Activated gamma-delta T cell treated with Interleukin-2 at 50 U/mL for 16 hours (primary cell): Measurements from ENCODE around the gene BHLHE23.

ENCODE experiments used
- DNase-seq: peaks from one replicate; pipeline ENCODE4 v3.0.0-alpha.2; 2020

The BHLHE23 gene

DNA sequence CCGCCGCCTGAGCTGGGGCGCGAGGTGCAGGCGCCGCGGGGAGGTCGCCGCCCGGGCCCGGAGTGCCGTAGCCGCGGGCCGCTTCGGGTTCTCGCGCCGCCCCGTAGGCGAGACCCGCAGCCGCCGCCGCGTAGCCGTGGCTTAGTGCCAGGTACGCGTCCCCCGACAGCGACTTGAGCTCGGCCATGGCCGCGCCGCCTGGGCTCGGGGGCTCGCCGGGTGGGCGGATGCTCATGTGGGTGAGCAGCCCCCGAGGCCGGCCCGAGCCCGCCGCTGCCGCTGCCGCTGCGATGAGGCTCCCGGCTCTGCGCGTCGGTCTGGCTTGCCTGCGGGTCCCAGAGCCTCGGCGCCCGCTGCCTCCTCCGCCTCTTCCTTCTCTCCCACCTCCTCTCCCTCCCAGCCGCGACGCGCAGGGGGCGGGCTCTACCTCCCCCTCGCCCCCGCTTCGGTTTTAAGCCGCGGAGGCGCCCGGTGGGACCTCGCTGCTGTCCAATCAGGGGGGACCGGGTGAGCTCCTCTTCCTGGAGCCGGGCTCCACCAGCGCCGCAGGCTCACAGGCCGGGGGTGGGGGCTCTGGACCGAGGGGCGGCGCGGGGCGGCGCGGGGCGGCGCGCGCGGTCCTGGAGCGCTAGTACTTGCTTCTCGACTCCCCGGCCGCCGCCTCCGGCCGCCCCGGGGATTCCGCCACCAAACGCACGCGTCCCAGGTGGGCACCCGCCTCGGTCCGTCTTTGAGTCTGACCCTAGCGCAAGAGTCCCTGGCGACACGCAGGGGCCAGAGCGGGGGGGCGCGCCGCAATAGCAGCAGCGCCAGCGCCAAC, at the start of gene BHLHE23:
BHLHE23 (minus strand) TSS at position 425 of the 820 bp plus-strand sequence; CDS start at position 235, 190 bp downstream.
- no peak for DNase-seq

DNA sequence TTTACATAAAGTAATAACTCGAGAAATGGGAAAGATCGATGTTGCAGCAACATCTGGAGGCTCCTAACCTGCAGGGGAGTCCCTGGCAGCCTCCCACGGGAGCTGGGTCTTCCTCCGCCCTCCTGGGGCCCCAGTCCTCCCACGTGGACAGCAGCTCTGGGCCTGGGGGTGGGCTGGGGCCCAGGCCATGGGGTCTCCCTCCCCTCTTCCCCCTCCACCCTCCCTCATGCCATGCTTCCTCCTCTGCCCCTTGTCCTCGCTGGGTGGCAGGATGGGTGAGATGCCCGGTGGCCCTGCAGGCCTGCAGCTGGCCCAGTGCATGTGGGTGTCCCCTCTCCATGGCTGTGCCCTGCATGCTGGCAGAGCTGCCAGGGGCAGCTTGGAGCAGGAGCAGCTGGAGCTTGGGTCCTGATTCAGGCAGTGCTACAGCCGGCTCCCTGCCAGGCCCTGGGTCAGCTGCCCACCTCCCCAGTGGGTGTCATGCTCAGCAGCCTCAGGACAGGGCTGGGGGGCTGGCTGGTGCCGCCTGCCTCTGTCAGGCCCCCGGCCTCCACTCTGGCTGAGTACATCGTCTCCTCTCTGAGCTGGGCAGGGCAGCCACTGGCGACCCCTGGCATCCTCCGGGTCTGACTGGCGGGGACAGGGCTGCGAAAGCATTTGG, 48.9 kb upstream of the BHLHE23 start:
- no peak for DNase-seq

DNA sequence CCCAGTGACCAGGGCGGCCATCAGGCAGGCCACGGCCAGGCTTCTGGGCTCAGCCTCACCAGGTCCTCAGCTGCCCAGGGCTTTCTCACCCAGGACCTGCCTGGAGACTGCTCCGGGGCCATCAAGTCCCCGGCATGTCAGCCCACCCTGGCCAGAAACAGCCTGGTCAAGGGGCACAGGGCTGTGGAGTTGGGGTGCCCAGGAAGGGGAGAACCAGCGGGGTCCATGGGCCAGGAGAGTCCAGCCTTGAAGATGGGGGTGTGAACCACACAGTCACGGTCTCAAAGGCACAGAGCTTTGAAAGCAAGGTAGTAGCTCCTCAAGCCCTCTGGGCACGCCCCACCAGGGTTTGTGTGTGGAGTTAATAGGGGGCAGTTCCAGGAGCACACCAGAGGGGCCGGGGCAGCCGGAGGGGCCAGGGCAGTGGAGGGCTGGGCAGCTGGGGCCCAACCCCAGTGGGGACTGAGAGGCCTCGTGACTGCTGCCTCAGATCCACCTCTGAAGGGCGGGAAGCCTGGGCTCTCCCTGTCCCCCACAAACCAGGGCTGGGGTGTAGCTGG, 48.0 kb upstream of the BHLHE23 start:
- no peak for DNase-seq

DNA sequence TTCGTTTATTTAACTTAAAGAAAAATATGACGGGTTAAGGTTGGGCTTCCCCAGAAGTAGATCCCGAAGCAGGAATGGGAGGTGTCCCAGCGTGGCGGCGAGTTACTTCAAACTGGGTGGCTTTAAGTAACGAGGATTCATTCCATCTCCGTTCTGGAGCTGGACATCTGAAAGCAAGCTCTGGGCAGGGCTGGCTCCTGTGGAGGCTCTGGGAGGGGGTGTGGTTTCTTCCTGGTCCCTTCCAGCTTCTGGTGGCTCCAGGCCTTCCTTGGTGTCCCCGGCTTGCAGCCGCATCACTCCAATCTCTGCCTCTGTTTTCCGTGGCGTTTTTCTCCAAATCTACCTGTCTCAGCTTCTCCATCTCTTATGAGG, 47.3 kb upstream of the BHLHE23 start:
- no peak for DNase-seq

DNA sequence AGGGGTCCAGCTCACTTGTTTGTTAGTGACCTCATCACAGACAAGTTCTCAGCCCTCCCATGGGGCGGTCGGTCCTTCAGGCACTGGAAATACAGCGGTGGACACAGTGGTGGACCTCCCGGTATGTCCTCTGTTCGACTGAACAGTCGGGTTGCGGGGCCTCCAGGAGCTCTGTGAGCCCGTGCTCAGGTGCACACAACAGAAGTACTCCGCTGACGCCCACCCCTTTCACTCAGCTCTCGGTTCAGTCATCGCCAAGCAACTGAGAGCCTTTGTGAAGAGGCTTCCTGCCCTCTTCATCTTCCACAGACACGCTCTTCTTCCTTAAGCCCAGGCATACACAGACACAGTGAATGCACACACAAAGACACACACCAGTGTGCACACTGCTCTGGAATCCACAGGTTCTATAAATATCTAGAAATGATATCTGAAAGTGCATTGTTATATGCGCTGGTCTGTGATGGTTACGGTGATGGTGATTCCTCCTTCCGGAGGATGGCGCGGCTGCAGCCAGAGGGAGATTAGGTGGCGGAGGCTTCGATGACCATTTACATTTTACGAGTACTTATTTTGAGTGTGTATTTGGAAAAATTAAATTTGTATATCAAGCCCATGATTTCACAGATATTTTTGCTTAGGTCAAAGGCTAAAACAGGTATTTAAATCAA, 46.8 kb upstream of the BHLHE23 start:
- no peak for DNase-seq

DNA sequence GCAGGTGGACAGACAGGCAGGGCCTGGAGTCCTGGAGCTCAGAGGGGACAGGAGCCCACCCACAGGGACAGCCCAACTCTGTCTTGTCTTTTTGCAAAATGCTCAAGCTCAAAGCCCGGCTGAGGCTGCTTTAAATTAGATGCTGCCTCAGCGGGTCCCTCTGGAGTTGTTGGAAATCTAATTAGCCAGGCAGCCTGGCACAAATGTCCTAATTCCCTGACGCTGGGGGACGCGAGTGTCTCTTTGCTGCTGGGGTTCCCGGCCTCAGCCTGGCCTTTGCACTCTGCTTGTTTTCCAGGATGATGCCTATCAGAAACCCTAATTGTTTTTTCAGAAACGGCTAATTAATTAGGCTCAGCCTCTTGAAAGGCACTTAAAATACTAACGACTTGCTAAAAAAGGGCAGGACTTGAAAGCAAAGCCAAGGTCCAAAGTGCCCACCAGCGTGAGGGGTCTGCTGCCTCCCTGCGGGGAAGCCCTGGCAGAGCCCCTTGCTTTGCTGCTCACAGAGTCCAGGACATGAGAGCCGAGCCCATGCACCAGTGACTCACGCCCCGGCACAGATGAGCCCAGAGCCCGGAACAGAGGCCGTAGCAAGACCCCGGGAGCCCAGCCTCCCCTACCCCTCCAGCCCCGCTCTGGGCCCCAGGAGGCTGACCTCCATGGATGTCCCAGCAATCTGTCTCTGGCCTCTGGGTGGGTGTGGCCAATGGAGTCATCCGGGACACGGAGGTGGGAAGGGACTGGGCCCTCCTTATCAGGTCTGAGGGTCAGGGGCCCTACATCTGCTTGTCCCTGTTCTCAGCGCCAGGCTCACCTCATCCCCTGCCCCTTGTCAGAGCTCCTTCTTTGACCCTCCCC, 46.0 kb upstream of the BHLHE23 start:
- DNase-seq = no peak

DNA sequence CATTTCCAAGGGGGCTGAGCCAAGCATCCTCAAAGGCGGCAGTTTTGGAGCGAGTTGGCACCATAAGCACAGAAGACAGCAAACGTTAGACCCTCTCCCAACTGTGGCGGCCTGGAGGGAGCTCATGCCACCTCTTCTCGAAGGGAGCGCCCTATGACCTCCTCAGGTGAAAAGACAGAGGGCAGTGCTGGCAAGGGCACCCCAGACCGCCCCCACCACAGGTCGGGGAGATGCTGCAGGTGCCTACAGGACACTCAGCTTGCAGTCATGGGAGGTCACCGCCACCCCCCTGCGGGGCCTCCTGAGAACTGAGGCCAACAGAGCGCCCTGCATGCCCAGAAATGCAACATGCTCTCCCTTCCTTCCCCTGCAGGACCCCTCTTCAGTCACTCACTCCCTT, 45.1 kb upstream of the BHLHE23 start:
- no peak for DNase-seq

DNA sequence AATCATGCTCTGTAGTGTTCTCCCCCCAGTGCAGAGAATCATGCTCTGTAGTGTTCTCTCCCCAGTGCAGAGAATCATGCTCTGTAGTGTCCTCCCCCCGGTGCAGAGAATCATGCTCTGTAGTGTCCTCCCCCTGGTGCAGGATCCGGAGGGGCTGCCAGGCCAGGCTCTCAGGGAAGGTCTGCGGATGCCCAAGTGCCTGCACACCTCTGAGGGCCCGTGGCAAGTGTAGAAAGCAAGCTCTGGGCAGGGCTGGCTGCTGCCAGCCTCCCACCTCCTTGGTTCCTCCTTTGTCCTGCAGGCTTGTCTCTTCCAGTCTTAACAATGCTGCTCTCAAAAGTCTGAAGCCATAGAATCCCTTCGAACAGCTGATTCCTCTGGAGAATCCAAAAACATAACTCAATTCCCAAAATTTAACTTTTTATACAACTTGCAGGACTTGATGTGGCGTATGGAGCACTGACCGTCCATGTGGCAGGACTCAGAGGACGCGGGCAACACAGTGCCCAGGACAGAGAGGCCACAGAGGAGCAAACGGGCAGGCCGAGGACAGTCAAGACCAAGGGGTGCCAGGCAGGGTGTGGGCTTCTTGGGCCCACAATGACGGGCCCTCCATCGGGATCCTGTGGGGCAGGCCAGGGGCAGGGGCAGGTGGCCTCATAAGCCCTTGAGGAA, 44.6 kb upstream of the BHLHE23 start:
- no peak for DNase-seq

DNA sequence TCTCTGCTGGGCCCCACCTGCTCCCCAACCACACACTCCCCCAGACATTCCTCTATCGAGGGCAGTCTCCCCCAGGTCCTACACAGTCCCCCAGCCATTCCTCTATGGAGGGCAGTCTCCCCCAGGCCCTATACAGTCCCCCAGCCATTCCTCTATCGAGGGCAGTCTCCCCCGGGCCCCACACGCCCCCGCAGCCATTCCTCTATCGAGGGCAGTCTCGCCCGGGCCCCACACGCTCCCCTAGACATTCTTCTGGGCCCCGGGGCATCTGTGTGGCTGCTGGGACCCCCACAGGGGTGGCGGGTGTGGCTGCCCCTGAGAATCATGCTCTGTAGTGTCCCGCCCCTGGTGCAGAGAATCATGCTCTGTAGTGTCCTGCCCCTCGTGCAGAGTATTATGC, 43.6 kb upstream of the BHLHE23 start:
- DNase-seq = no peak

DNA sequence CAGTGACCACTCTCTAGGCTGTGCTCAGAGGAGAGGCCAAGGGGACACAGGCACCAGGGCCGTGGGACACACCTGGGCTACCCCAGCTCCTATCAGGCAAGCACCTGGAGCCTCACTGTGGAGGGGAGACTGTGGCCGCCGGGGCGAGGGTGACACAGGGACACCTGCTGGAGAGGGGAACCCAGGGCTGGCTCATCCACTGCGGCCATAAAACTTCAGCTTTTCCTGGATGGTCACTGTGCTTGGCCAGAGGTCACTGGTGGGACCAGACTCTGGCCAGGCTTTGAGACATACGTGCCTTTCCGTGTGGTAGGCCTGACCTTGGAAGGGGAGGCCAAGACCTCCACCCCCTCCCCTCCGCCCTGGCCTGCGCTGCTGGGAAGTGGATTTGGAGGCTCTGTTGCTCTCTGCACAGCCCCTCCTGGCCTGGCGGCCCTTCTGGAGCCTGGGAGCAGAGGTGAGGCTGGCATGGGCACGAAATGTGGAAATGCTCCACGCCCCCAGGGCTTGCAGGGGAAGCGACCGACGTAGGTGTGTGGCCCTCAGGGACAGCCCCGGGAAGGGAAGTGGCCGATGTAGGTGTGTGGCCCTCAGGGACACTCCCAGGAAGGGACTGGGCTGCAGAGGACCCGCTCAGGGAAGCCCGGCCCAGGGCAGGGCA, 42.9 kb upstream of the BHLHE23 start:
- no peak for DNase-seq

DNA sequence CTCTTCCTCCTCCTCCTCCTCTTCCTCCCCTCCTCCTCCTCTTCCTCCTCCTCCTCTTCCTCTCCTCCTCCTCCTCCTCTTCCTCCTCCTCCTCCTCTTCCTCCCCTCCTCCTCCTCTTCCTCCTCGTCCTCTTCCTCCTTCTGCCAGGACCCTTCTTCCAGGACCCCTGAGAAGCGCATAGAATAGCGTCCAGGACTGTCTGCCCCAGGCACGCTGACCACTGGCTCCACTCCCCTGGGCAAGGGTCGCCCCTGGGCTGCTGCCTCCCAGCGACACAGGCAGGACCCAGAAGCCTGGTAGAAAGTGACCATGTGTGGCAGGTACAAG, 42.4 kb upstream of the BHLHE23 start:
- no peak for DNase-seq

DNA sequence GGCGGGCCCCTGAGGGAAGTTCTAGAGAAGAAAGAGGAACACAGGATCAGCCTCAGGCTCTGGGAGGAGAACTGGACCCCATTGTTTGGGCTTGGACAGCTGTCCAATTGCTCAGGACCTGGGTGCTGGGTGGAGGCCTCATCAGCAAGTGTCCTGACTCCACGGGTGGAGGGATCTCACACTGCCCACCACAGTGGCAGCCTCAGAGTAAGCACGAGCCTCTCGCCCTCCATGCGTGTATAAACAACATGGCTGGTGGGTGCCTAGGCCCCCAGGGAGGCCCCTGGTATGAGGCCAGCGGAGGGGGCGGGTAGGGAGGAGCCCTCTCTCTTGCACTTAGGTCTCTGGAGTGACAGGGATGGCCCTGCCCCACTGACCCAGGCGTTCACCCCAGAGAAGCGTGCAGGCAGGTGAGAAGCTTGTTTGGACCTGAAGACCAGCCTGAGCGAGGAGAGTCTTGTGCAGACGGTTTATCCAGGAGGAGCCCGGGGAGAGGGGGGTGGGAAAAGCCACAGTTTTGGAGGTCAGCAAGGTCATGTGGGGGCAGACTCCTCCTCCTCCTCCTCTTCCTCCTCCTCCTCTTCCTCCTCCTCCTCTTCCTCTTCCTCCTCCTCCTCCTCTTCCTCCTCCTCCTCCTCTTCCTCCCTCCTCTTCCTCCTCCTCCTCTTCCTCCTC, 41.9 kb upstream of the BHLHE23 start:
- no peak for DNase-seq

DNA sequence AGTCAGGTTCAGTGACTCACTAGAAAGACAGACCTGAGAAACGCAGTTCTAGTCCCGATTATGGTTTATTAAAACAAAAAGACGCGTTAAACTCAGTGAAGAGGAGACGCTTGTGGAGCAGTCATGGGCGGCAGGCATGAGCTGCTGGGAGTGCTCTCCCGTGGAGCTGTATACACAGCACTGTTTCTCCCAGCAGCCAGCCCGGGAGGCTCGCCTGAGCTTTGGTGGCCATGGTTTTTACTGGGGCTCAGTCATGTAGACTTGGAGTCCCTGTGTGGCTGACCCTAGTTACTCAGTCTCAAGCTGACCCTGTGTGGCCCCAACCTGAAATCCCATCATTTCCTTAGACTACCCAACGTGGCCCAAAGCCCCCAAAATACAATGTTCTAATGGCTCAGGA, 41.2 kb upstream of the BHLHE23 start:
- DNase-seq = no peak

DNA sequence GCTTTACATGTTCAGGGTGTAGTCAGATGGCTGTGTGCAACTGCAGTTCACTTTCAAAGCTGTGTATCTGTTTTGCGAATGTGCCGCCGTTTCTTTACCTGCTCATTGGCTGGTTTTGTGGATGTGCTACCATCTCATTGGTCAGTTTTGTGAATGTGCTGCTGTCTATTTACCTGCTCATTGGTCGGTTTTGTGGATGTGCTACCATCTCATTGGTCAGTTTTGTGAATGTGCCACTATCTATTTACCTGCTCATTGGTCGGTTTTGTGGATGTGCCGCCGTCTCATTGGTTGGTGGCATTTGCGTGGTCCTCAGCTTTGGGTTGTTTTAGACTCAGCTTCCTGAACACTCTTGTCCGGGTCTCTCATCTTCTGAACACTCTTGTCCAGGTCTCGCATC, 40.5 kb upstream of the BHLHE23 start:
- DNase-seq = no peak

DNA sequence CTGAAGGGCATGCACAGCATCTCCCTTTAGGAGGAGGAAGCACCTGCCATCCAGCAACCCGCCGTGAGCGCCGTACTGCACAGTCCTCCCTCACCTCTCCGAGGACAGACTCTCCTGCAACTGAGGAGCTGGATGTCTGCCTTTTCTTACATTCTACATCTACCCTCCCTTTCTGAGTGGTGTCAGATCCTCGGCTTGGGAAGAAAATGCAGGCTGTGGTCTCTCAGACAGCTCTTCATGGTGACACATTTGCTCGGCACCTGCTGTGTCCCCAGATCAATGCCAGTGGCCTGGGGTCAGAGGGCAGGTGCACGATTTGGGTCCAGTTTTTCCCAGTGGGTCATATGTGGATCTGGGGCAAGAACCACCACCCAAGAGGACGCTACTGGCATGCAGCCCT, 40.1 kb upstream of the BHLHE23 start:
- DNase-seq = no peak

DNA sequence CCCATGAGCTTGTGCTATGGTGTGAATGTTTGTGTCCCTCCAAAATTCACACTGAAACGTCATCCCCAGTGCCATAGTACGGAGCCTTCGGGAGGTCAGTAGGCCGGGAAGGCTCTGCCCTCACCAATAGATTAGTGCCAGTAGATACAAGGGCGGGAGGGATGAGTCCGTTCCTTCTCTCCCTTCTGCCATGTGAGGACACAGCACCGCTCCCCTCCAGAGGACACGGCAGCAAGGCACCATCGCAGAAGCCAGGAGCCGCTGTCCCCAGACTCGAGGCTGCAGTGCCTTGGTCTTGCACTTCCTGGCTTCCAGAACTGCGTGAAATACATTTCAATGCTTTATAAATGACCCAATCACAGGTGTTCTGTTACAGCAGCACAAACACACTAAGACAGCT, 39.2 kb upstream of the BHLHE23 start:
- DNase-seq = no peak

DNA sequence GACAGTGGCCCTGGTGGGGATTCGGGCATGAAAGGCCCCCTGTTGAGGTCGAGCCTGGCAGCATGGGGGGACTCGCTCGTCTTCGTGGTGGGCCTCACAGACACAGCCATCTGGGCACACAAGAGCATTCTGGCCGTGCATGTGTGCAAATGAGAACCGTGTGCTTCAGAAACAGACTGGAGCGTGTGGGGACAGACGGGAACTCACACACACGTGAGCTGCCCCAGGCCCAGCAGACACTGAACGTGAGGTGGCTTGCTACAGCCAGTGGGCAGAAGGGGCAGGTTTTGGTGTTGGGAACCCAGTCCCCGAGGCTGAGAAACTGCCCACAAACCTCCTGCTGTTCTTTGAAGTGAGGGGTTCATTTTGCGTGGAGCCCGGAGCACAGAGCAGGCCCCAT, 38.6 kb upstream of the BHLHE23 start:
- no peak for DNase-seq

DNA sequence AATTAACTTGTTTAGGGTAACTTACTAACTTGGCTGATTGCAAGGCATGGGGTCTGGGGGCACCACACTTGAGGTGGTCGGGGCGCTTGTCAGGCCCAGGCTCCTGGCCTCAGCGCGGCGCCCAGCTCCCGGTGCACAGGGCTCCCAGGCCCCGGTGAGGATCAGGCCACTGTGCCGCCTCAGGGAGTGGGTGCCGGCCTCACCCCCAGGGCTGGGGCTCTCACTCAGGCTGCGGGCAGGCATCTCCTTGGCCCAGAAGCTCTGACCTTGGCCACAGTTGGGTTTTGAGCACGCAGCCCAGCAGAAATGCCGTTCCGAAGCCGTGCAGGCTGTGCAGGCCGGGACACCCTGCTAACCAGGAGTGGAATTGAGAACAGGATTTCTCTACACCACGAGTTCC, 37.8 kb upstream of the BHLHE23 start:
- no peak for DNase-seq

DNA sequence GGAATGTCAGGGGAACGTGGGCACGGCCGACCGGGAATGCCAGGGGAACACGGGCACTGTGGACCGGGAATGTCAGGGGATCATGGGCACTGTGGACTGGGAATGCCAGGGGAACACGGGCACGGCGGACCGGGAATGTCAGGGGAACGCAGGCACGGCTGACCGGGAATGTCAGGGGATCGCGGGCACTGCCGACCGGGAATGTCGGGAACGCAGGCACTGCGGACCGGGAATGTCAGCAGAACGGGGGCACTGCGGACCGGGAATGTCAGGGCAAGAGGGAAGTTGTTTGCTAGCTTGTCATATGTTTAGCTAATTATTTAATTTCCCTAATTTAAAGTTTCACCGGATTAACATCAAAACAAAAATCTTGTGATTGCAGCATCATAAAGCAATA, 37.4 kb upstream of the BHLHE23 start:
- no peak for DNase-seq

DNA sequence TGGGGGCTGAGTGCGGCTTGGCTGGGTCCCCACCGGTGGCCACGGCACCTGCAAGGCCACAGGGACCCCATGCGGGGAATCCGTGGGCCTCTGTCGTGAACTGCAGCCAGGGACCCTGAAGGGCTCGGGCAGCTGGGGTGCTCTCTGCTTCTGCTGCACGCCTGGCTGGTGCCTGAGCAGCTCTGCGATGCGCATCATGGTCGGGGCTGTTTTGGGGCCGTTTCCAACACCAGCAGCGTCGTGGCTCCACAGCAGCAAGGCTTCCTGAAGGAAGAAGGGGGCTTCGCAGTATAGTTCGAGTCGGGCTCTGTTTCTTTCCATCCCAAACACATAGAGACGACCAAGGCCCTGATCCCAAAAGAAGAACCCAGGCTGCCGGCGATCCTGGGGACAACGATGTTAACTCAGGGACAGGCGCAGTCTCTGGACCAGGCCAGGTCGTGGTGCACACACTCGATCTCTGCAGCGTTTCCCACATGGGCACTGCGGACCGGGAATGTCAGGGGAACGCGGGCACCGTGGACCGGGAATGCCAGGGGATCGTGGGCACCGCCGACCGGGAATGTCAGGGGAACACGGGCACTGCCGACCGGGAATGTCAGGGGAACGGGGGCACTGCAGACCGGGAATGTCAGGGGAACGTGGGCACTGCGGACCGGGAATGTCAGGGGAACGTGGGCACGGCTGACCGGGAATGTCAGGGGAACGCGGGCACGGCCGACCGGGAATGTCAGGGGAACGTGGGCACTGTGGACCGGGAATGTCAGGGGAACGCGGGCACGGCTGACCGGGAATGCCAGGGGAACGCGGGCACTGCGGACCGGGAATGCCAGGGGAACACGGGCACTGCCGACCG, 36.8 kb upstream of the BHLHE23 start:
- no peak for DNase-seq
